HG03342 (cell line): Measurements from ENCODE around the gene MAGEA9B.
"Not testable (repeated sequence)": the region's sequence is repeated elsewhere in the genome, so short reads cannot be mapped to it uniquely, and the experiment has no call there.

Experiments
- ATAC-seq: cut with Tn5 transposase; IDR thresholded peaks from one replicate; pipeline ENCODE4 v1.9.1; 2021; ENCODE audit warnings: mild to moderate bottlenecking, moderate library complexity; ENCODE audit not compliant: unreplicated experiment

MAGEA9B gene

GRCh38 chrX:149572743-149573142 is 14.5 kb downstream of the MAGEA9B start:
- no peak for ATAC-seq

- no peak for ATAC-seq
Measured at GRCh38 chrX:149571770-149572169, 15.5 kb downstream of the MAGEA9B start.

- no peak for ATAC-seq
Measured at GRCh38 chrX:149570668-149571067, 16.6 kb downstream of the MAGEA9B start.

GRCh38 chrX:149569770-149570169 is 17.5 kb downstream of the MAGEA9B start:
- no peak for ATAC-seq

GRCh38 chrX:149568701-149569296 is 18.5 kb downstream of the MAGEA9B start:
- no peak for ATAC-seq

- no peak for ATAC-seq
Measured at GRCh38 chrX:149567621-149568417, 19.4 kb downstream of the MAGEA9B start.

GRCh38 chrX:149563359-149563758 is 23.9 kb downstream of the MAGEA9B start:
- no peak for ATAC-seq

GRCh38 chrX:149555251-149555650 is 32.0 kb downstream of the MAGEA9B start:
- not testable (repeated sequence) for ATAC-seq

- not testable (repeated sequence) for ATAC-seq
Measured at GRCh38 chrX:149551939-149552248, 35.4 kb downstream of the MAGEA9B start.

- ATAC-seq, result not testable (repeated sequence)
Measured at GRCh38 chrX:149551245-149551938, 35.9 kb downstream of the MAGEA9B start.

GRCh38 chrX:149550454-149550853 is 36.8 kb downstream of the MAGEA9B start:
- not testable (repeated sequence) for ATAC-seq

- ATAC-seq, result not testable (repeated sequence)
Measured at GRCh38 chrX:149549701-149550100, 37.6 kb downstream of the MAGEA9B start, which contains the start of gene HSFX3. Gene HSFX3, minus strand, starts transcription at chrX:149549924. Its CDS starts 72 bp downstream, at chrX:149549852.

- not testable (repeated sequence) for ATAC-seq
Measured at GRCh38 chrX:149547782-149548181, 39.5 kb downstream of the MAGEA9B start.

GRCh38 chrX:149546962-149547361 is 40.3 kb downstream of the MAGEA9B start:
- ATAC-seq, result not testable (repeated sequence)

GRCh38 chrX:149545545-149546543 is 41.4 kb downstream of the MAGEA9B start:
- peak; percentile 59 for ATAC-seq

GRCh38 chrX:149541521-149542047 is 45.7 kb downstream of the MAGEA9B start:
- ATAC-seq, result no peak

- peak; percentile 68 for ATAC-seq
Measured at GRCh38 chrX:149540621-149541520, 46.4 kb downstream of the MAGEA9B start, which contains the start of gene EOLA1. Gene EOLA1, plus strand, starts transcription at chrX:149541012. Its CDS starts 4,619 bp downstream, at chrX:149545631.

GRCh38 chrX:149540131-149540620 is 47.1 kb downstream of the MAGEA9B start:
- ATAC-seq, result peak; percentile 20
